Kidney (tissue), 22 donors: ENCODE data around the gene PLA2G2D. TPM values are rescaled to one million over a fixed set of nuclear protein-coding genes. Genes with fewer than 3 reads are reported as not detected.

Source experiments
- DNase-seq, 5 donors: peaks; one replicate each; pipeline ENCODE4 v3.0.0-alpha.2; 2013 to 2020
- FAIRE-seq: peaks from 2 replicates; lab custom pipeline; 2012; peaks lifted over from hg19 to GRCh38; lab: Jason Lieb, UNC
- H3K27ac ChIP-seq, 2 donors: one replicate each; pipeline ENCODE4 v1.7.0; 2013; ENCODE audit warnings: low read depth in 2 of 2, low read length in 2 of 2, inconsistent platforms in 1 of 2
- H3K27me3 ChIP-seq: one replicate; pipeline ENCODE4 v1.7.1; 2013; ENCODE audit warnings: low read length, inconsistent platforms; ENCODE audit not compliant: control insufficient read depth, insufficient read depth
- H3K36me3 ChIP-seq, 3 donors: one replicate each; pipeline versions ENCODE4 v1.7.0 to v1.7.1; 2013; ENCODE audit warnings: low read length in 3 of 3, control low read depth in 1 of 3, inconsistent platforms in 1 of 3; ENCODE audit not compliant: insufficient read depth in 3 of 3, control insufficient read depth in 2 of 3
- H3K4me1 ChIP-seq, 3 donors: one replicate each; pipeline versions ENCODE4 v1.7.0 to v1.7.1; 2013; ENCODE audit warnings: low read length in 3 of 3, inconsistent platforms in 1 of 3, low read depth in 1 of 3; ENCODE audit not compliant: control insufficient read depth in 2 of 3, insufficient read depth in 2 of 3
- H3K4me3 ChIP-seq, 3 donors: one replicate each; pipeline versions ENCODE4 v1.7.0 to v1.8.1; 2013; ENCODE audit warnings: low read length in 3 of 3, control low read depth in 1 of 3, inconsistent platforms in 1 of 3
- H3K9ac ChIP-seq, 3 donors: one replicate each; pipeline versions ENCODE4 v1.7.0 to v1.7.1; 2013; ENCODE audit warnings: low read length in 3 of 3, control low read depth in 1 of 3, inconsistent platforms in 1 of 3
- H3K9me3 ChIP-seq, 3 donors: one replicate each; pipeline versions ENCODE4 v1.7.0 to v1.7.1; 2013; ENCODE audit warnings: low read length in 3 of 3, control low read depth in 1 of 3, inconsistent platforms in 1 of 3; ENCODE audit not compliant: control insufficient read depth in 2 of 3, insufficient read depth in 1 of 3
- intact Hi-C: fragments of 100-400 bp; cut with DNase I; formaldehyde crosslinking; loops from one replicate; pipeline ENCODE4 v1.11.1; 2022
- long read RNA-seq, 10 donors: library from polyadenylated mRNA in 1 of 10; unstranded in 1 of 10; transcript quantifications; one replicate each; pipeline ENCODE4 v2.0.0 and lab custom pipeline, GENCODE V29; 2021 to 2026
- polyA plus RNA-seq: library from polyadenylated mRNA; stranded (reverse); fragments of 350-450 nt; fragmentation: Illumina TruSeq; extraction: RNeasy Lipid Tissue Mini Kit (QIAGEN cat#74804); gene quantifications from one replicate; pipeline ENCODE4 v1.2.3, GENCODE V29; 2014; ENCODE audit warnings: low read depth, low replicate concordance; ENCODE audit not compliant: insufficient read depth
- total RNA-seq: library from RNA; stranded (reverse); fragmentation: NEBNext Ultra II Directional; extraction: Animal tissue kit (Norgen Biotek cat#: 25700); gene quantifications from one replicate; pipeline ENCODE4 v1.2.1, GENCODE V29; 2021
- TF ChIP-seq, protein P1 (sequence below): IDR thresholded peaks from 3 replicates; pipeline ENCODE4 v1.5.1; 2012; ENCODE audit warnings: mild to moderate bottlenecking, moderate library complexity, borderline replicate concordance; ENCODE audit not compliant: insufficient read depth; ENCODE audit errors: extremely low read depth
- donor health status: control.
- donor health status: control.
- donor health status: control.
- donor health status: control.
- donor health status: control.
- donor health status: DM: yes; HTN: yes; CAD: no.
- donor health status: Normal renal cell carcinoma (clear cell type).

Gene PLA2G2D, protein sequence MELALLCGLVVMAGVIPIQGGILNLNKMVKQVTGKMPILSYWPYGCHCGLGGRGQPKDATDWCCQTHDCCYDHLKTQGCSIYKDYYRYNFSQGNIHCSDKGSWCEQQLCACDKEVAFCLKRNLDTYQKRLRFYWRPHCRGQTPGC
- 1.1 TPM for total RNA-seq
- not detected for polyA plus RNA-seq
- long read RNA-seq, donor 1: 0 reads
- long read RNA-seq, donor 2: 0 reads
- long read RNA-seq, donor 3: 0 reads
- long read RNA-seq, donor 4: 0 reads
- long read RNA-seq, donor 5: 0 reads
- long read RNA-seq, donor 6: 0 reads
- long read RNA-seq, donor 7: 0 reads
- long read RNA-seq, donor 8: 0 reads
- long read RNA-seq, donor 9: 0 reads
- long read RNA-seq, donor 10: 0 reads

DNA sequence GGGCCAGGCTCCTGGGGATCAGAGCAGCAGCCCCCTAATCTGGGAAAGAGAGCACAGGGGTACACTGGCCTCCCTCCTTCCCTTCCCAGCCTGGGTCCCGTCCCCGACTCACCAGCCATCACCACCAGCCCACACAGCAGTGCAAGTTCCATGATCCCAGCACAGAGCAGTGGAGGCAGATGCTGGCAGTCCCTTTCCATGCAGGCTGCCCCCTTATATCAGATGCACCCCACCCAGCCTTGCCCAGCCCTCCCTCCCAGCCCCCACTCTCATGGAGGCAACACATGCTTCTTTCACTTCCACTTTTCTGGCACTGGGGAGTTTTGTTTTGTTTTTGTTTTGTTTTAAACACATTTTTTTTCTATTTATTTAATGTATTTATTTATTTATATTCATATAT lies at the start of gene PLA2G2D:
TSS of gene PLA2G2D (minus strand) at position 190 of the 400 bp plus-strand sequence. CDS start at position 152, 38 bp downstream.
- TF ChIP-seq, protein P1, sequence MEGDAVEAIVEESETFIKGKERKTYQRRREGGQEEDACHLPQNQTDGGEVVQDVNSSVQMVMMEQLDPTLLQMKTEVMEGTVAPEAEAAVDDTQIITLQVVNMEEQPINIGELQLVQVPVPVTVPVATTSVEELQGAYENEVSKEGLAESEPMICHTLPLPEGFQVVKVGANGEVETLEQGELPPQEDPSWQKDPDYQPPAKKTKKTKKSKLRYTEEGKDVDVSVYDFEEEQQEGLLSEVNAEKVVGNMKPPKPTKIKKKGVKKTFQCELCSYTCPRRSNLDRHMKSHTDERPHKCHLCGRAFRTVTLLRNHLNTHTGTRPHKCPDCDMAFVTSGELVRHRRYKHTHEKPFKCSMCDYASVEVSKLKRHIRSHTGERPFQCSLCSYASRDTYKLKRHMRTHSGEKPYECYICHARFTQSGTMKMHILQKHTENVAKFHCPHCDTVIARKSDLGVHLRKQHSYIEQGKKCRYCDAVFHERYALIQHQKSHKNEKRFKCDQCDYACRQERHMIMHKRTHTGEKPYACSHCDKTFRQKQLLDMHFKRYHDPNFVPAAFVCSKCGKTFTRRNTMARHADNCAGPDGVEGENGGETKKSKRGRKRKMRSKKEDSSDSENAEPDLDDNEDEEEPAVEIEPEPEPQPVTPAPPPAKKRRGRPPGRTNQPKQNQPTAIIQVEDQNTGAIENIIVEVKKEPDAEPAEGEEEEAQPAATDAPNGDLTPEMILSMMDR: no peak
- Histone ChIP-seq H3K9me3 (no peaks in the 10 kb centered on the region), H3K27ac (no peak within 1 kb of the TSS), H3K4me3 (no peak within 1 kb of the TSS), H3K9ac (no peak within 1 kb of the TSS), H3K27me3 (no peaks in the 10 kb centered on the region), H3K36me3 (no peaks in the 10 kb centered on the region), H3K4me1 (no peaks in the 10 kb centered on the region)
- DNase-seq (no peak), FAIRE-seq (no peak)
- intact Hi-C loops: no loop called here

DNA sequence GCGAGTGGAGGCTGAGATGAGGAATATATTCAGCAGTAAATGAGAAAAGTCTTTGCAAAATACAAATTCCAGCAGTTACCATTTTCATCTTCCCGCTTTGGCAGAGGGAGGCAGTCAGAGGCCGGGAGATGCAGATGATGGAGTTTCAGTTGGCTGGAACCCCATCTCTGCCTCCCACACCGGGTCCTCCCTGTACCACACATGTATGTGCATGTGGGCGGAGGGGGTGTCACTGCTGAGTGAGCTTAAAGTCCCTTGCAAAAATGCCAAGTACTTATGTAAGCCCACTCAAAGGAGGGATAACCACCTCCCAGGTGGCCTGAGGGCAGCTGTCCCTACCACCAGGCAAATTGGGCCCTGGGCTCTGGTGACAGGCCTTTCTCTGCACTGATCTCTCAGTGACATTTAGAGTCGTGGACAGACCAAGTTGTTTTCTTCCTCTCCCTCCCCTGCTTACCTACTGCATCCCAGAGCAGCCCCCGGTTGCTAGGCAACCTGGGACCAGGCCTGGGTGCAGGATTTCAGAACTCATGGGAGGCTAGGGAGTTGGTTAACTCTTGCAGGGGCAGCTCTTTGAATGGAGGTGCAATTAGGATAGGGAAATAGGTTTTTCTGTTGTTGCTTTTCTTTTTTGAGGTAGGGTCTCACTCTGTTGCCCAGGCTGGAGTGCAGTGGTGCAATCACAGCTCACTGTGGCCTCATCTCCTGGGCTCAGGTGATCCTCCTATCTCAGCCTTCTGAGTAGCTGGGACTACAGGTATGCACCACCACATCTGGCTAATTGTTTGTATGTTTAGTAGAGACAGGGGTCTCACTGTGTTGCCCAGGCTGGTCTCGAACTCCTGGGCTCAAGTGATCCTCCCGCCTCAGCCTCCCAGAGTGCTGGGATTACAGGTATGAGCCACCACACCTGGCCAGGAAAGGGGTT lies 49.5 kb upstream of the PLA2G2D start:
- Histone ChIP-seq H3K27me3 (no peaks in the 10 kb centered on the region), H3K36me3 (no peaks in the 10 kb centered on the region), H3K4me3 (no peak overlapping the region), H3K9me3 (no peaks in the 10 kb centered on the region), H3K9ac (no peak overlapping the region), H3K4me1 (peaks cover 0 to 5% (median 0%) of the 10 kb centered on the region in 3 donors), H3K27ac (no peak overlapping the region)
- FAIRE-seq: no peak
- peak; percentile 37 to 85 (median 72) for DNase-seq
- intact Hi-C loops: no loop called here
- TF ChIP-seq, protein P1: no peak

DNA sequence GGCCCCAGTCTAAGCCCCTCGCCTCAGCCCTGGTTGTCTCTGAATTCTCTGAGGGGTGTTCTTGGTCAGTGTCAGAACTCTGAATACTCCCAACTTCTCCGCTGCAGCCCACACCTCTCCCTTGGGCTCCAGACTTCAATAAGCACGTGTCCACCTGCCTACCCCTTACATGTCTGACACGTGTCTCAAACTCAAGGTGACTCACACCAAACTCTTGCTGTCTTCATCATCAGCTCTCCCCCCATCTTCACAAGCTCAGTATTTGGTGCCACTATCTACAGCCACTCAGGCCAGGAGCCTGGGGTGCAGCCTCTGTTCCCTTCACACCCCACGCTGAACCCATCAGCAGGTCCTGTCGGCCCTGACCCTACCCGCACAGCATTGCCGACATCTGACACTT lies 47.8 kb upstream of the PLA2G2D start:
- Histone ChIP-seq H3K4me1 (peaks cover 0 to 5% (median 0%) of the 10 kb centered on the region in 3 donors), H3K9me3 (no peaks in the 10 kb centered on the region), H3K9ac (no peak overlapping the region), H3K36me3 (no peaks in the 10 kb centered on the region), H3K27ac (no peak overlapping the region), H3K4me3 (no peak overlapping the region), H3K27me3 (no peaks in the 10 kb centered on the region)
- DNase-seq (peak in 1 of 5 donors; percentile 17), FAIRE-seq (no peak)
- TF ChIP-seq, protein P1: no peak
- intact Hi-C loops: no loop called here
